Pancreas (tissue), 10 donors: ENCODE results near the gene SERP1. TPM values are rescaled to one million over a fixed set of nuclear protein-coding genes. Genes with fewer than 3 reads are reported as not detected.

Source experiments
- ATAC-seq, 4 donors: fragments of 200-7000 bp; cut with Tn5 transposase; one replicate each; pipeline versions ENCODE4 v1.8.0 to v1.9.1; 2020; ENCODE audit warnings: mild to moderate bottlenecking in 4 of 4, moderate library complexity in 4 of 4
- DNase-seq, 6 donors: peaks; one replicate each; pipeline ENCODE4 v3.0.0-alpha.2; 2020
- FAIRE-seq: peaks from 2 replicates; lab custom pipeline; 2012; peaks lifted over from hg19 to GRCh38; lab: Jason Lieb, UNC
- H3K27ac ChIP-seq, 4 donors: fragments of 200-600 bp; sonication (generic); 1 replicate in 3 of 4; 2 replicates in 1 of 4; pipeline versions ENCODE4 v1.5.0 to v1.8.0; 2020
- H3K27me3 ChIP-seq, 4 donors: fragments of 200-600 bp; one replicate each; pipeline ENCODE4 v1.8.0; 2021
- H3K36me3 ChIP-seq, 3 donors: fragments of 200-600 bp; sonication (generic) in 1 of 3; one replicate each; pipeline versions ENCODE4 v1.5.0 to v1.8.0; 2020 to 2021
- H3K4me1 ChIP-seq, 3 donors: fragments of 200-600 bp; one replicate each; pipeline ENCODE4 v1.8.0; 2021
- H3K4me3 ChIP-seq, 4 donors: fragments of 200-600 bp; sonication (generic) in 2 of 4; one replicate each; pipeline versions ENCODE4 v1.5.0 to v1.8.0; 2020 to 2021
- H3K9me3 ChIP-seq, 4 donors: fragments of 200-600 bp; one replicate each; pipeline ENCODE4 v1.8.0; 2021
- CTCF ChIP-seq, 4 donors: fragments of 200-600 bp; sonication (generic) in 3 of 4; IDR thresholded peaks; one replicate each; pipeline versions ENCODE4 v1.5.0 to v1.8.0; 2021; ENCODE audit warnings: antibody characterized with exemption in 4 of 4
- WGBS, 2 donors: extraction: QIAGEN DNeasy Blood & Tissue Kit; methylation state at CpG; one replicate each; pipeline ENCODE4 v1.1.7; 2013; 5-methylcytosine and 5-hydroxymethylcytosine counted together
- intact Hi-C, 3 donors: fragments of 100-400 bp; cut with DNase I; formaldehyde crosslinking; loops; one replicate each; pipeline versions ENCODE4 v1.11.1 to v1.14.2; 2022
- polyA plus RNA-seq, 2 donors: library from polyadenylated mRNA; stranded (reverse); fragments of 200-250 nt; gene quantifications; one replicate each; pipeline ENCODE4 v1.2.3, GENCODE V29; 2013
- total RNA-seq, 6 donors: library from RNA; stranded (reverse); fragmentation: NEBNext Ultra II Directional in 4 of 6; extraction: Animal tissue kit (Norgen Biotek cat#: 25700) in 4 of 6; gene quantifications; one replicate each; pipeline versions ENCODE4 v1.2.1 to v1.2.4, GENCODE V29; 2021 to 2023
- donor health status: healthy with polysubstance abuse.
- donor health status: DM: no; HTN: no; CAD: no; lungs with moderate emphysema.
- donor health status: DM: no; HTN: no; CAD: no.
- donor health status: control.
- donor health status: control.
- donor health status: Bipolar disorder and iron deficiency.
- donor health status: DM: yes; HTN: yes; CAD: no.
- donor health status: DM: no; HTN: no; CAD: no.
- donor health status: DM: no; HTN: no; CAD: no.
- donor health status: DM: yes; HTN: yes; CAD: no.

SERP1 gene
- total RNA-seq (100 to 1,000 TPM; 113 to 197 (median 156) TPM), polyA plus RNA-seq (10 to 100 TPM; 69.2 to 70.7 TPM)

- DNase-seq, result peak; percentile 99
- H3K4me1 ChIP-seq, result peaks cover 31 to 35% (median 33%) of the 10 kb centered on the region in 3 donors
- TF ChIP-seq CTCF (IDR thresholded peaks at IDR 0.05), result no peak
- no peaks in the 10 kb centered on the region for H3K27me3 ChIP-seq
- FAIRE-seq, result peak; percentile 96
- peak within 1 kb of the TSS; percentile 78 to 95 (median 92) for H3K4me3 ChIP-seq
- intact Hi-C loops, result no loop called here
- H3K27ac ChIP-seq, result peak within 1 kb of the TSS; percentile 98 to 99 (median 99)
- H3K9me3 ChIP-seq, result no peaks in the 10 kb centered on the region
- ATAC-seq, result peak; percentile 91 to 97 (median 92)
- peaks cover 0 to 26% (median 0%) of the 10 kb centered on the region in 3 donors for H3K36me3 ChIP-seq
- 0% methylated on average over 61 to 86 of the region's 86 CpGs for WGBS, 2 donors
These were observed at the start of gene SERP1, which contains the start of gene EIF2A for GRCh38 chr3:150546226-150547044. Gene SERP1, minus strand, starts transcription at chr3:150546496. Its CDS starts 361 bp downstream, at chr3:150546135. Gene EIF2A, plus strand, starts transcription at chr3:150546787. Its CDS starts 16 bp downstream, at chr3:150546803.

- intact Hi-C loops, result no loop called here
These were observed 47.9 kb upstream of the SERP1 start for GRCh38 chr3:150594150-150594549.

GRCh38 chr3:150589759-150590158 lies 43.5 kb upstream of the SERP1 start:
- Histone ChIP-seq H3K4me1 (peaks cover 0 to 2% (median 0%) of the 10 kb centered on the region in 3 donors), H3K27me3 (no peaks in the 10 kb centered on the region), H3K27ac (no peak overlapping the region), H3K9me3 (no peaks in the 10 kb centered on the region), H3K36me3 (peaks cover 0 to 5% (median 4%) of the 10 kb centered on the region in 3 donors), H3K4me3 (no peak overlapping the region)
- DNase-seq (no peak), ATAC-seq (no peak), FAIRE-seq (no peak)
- TF ChIP-seq CTCF (IDR thresholded peaks at IDR 0.05), result no peak
- intact Hi-C loops, result no loop called here
- WGBS, 2 donors, result 67 to 80% methylated on average over 5 to 6 of the region's 6 CpGs

More at GRCh38 chr3:150594150-150594549, 47.9 kb upstream of the SERP1 start:
- no peak for TF ChIP-seq CTCF (IDR thresholded peaks at IDR 0.05)
- H3K36me3 ChIP-seq, result no peaks in the 10 kb centered on the region
- H3K27ac ChIP-seq, result no peak overlapping the region
- no peaks in the 10 kb centered on the region for H3K27me3 ChIP-seq
- no peak overlapping the region for H3K4me3 ChIP-seq
- no peak for ATAC-seq
- no peaks in the 10 kb centered on the region for H3K9me3 ChIP-seq
- no peak for DNase-seq
- 83 to 84% methylated on average over 4 of the region's 4 CpGs for WGBS, 2 donors
- no peak for FAIRE-seq
- no peaks in the 10 kb centered on the region for H3K4me1 ChIP-seq

- ATAC-seq, result peak in 1 of 4 donors; percentile 29
These were observed 41.9 kb upstream of the SERP1 start for GRCh38 chr3:150588027-150588830.

More at GRCh38 chr3:150588027-150588830, 41.9 kb upstream of the SERP1 start:
- no peak for TF ChIP-seq CTCF (IDR thresholded peaks at IDR 0.05)
- Histone ChIP-seq H3K36me3 (peaks cover 0 to 17% (median 8%) of the 10 kb centered on the region in 3 donors), H3K4me1 (peaks cover 0 to 9% (median 0%) of the 10 kb centered on the region in 3 donors), H3K27ac (no peak overlapping the region), H3K9me3 (no peaks in the 10 kb centered on the region), H3K4me3 (no peak overlapping the region), H3K27me3 (no peaks in the 10 kb centered on the region)
- intact Hi-C loops, result no loop called here
- DNase-seq, result no peak
- FAIRE-seq, result no peak
- 60 to 63% methylated on average over 9 of the region's 9 CpGs for WGBS, 2 donors
